ENCODE measurements around the gene EPGN.
A peak's percentile ranks its signal among the peaks of the same experiment; 100 is the strongest.

The EPGN gene, protein sequence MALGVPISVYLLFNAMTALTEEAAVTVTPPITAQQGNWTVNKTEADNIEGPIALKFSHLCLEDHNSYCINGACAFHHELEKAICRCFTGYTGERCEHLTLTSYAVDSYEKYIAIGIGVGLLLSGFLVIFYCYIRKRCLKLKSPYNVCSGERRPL

DNA sequence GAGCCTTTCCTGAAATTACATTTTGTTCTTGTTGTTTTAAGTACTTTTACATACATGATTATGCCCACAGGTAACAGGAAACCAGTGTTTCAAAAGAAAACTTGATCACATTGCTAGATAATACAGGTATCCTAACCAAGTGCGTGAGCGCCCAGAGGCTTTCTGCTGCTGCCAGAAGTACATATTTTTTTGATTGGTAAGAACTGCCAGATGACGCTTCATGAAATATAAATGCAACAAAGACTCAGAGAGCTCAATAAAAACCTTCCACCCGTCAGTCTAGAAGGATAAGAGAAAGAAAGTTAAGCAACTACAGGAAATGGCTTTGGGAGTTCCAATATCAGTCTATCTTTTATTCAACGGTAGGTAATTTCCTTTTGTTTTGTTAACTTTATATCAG is at the start of gene EPGN:
EPGN (plus strand) TSS at position 256 of the 400 bp plus-strand sequence; CDS start at position 320, 64 bp downstream.
- no peak for DNase-seq

GRCh38 chr4:74258963-74259362 is 49.3 kb upstream of the EPGN start:
- no peak for DNase-seq

DNA sequence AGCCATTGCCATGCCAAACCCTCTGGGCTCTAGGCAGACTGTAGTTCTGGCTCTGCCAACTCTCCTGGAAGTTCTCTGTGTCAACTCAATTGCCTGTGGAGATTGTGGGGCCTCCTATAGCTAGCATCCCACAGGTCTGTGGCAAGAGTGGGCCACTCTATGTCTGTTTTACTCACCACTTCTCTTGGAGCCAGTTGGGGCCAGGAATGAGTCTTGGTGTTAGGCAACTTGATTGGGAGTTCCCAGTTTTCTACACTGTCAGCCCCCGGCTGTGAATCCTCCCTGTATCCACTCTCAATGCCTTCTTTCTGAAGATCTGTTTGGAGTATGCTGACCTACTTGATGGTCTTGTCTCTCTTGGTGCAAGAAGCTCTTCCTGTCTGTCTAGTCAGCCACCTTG is 48.2 kb upstream of the EPGN start:
- DNase-seq: no peak

DNA sequence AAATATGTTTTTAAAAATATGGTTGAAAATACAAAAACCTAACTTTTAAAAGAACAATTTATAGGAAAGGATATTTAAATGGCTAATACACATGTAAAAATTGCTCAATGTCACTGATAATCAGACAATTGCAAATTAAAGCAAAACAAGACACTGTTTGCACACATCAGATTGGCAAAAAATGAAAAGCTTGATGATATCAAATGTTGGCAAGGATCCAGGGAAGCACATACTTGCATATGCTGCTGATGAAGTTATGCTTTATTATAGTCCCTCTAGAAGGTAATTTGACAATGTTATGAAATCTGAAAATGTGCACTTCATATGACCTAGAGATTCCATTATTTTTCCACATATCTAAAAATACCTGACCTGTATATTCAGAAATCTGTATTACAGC is 45.7 kb upstream of the EPGN start:
- no peak for DNase-seq

DNA sequence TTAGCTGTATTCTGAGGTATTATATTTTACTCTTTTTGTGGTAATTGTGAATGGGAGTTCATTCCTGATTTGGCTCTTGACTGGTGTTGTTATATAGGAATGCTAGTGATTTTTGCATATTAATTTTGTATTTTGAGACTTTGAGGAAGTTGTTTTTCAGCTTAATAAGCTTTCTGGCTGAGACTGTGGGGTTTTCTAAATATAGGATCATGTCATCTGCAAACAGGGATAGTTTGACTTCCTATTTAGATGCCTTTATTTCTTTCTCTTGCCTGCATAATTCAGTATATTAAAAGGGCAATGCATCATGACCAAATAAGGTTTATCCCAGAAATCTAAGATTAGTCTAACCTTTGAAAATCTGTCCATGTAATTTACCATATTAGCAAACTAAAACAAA is 44.7 kb upstream of the EPGN start:
- peak; percentile 14 for DNase-seq

DNA sequence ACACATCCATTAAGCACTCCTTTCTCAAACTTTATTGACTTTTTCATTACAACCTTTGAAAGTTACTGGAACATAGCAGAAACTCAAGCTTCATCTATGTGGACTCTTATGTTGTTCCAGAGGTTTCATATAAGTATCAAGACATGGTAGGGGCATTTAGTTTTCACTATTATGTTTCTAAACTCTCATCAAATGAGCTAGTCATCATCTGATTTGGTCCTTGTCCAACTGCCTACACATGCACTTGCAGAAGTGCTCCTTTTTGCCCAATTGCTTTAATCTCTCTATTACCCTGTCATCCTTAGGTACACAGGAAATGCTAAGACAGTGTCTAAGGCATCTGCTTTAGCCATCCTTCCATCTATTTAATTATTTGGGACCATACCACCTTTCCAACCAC is 42.2 kb upstream of the EPGN start:
- DNase-seq: peak; percentile 6

DNA sequence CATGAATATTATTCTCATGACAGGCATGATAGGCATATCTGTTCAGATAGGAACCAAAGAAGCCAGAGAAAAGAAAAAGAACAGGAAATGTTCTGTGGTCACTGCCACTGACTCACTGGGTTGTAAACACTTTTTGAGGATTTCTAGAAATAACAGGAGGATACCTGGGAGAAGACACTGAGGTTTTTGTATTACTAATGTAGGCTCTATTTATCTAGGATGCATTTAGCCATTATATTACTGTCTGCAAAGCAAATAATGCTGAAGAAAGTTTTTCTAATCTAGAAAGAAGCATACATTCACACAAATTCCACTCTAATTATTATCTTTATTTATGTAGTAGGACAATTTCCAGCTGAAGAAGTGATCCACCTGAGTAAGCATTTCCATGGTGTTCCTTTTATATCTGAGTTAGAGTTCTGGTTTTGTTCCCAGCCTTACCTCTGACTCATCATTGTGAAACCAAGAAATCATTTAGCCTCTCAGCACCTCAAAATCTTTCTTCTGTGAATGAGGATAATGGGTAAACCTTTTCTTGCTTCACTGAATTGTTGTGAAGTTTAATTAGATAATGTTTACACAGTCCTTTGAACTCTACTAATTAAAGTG is 40.2 kb upstream of the EPGN start:
- peak; percentile 23 for DNase-seq

GRCh38 chr4:74268643-74269042 is 39.6 kb upstream of the EPGN start:
- DNase-seq: no peak

DNA sequence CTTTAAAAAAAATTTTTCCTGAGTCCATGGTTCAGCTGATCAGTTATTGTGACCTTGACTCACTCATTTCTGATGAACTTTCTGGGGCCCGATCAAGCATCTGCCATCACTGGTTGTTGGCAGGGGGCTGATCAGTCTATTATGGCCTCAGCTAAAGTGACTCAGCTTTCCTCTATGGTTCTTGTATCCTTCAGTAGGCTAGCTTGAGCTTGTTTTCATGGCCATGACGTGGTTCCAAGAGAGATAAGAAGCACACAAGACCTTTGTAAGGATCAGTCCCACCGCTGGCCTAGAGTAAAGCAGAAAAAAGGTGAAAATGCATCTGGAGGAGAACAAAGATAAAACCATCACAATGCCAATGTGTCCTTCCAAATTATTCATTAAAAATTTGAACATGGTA is 29.8 kb upstream of the EPGN start:
- DNase-seq: no peak

GRCh38 chr4:74279716-74280115 is 28.6 kb upstream of the EPGN start:
- DNase-seq: no peak

DNA sequence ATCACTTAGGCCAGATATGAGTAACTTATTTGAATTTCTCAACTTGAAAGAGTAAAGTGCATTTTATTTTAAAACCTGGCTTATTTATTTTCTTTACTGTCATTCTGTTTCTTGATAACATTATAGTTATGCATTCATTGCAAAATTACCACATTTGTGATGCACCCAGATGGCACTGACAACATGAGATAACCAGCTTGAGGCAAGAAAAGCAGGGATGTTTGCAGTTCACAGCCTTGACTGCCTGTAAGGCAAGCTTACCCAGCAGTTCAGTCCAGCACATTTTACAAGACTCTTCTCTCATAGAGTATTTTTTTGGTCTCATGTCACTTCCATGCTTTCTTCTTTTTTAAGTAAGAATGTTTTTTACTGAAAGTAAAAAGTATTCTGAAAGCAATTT is 25.3 kb upstream of the EPGN start:
- DNase-seq: no peak

- DNase-seq: no peak
These were observed 24.7 kb upstream of the EPGN start for GRCh38 chr4:74283614-74284013.

- no peak for DNase-seq
These were observed 24.2 kb upstream of the EPGN start for GRCh38 chr4:74284053-74284452.

DNA sequence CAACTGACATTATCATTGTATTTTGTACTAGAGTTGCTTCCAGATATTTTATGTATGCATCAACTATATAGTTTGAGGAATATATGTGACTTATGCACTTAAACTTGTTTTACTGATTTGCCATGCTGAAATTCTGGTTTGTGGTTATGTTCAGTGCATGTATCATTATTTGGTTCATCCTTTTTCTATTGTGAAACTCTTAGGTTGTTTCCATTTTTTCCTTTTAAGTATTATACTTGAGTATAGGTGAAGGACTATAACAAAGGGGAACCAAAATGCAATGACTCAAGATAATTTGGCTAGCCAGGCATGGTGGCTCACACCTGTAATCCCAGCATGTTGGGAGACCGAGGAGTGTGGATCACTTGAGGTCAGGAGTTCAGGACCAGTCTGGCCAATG is 21.1 kb upstream of the EPGN start:
- DNase-seq: no peak

DNA sequence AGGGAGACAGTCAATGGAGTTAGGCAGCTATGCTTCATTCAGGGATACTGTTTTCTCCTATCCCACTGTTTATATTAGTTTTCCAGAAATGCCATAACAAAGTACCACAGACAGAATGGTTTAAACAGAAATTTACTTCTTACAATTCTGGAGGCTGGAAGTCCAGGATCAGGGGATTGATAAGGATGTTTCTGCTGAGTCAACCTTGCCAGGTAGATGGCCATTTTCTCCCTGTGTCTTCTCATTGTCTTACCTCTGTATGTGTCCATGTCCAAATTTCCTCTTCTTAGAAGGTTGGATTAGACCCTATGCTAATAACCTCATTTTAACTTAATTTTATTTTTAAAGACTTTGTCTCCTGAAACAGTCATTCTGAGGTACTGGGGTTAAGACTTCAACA is 20.5 kb upstream of the EPGN start:
- no peak for DNase-seq

DNA sequence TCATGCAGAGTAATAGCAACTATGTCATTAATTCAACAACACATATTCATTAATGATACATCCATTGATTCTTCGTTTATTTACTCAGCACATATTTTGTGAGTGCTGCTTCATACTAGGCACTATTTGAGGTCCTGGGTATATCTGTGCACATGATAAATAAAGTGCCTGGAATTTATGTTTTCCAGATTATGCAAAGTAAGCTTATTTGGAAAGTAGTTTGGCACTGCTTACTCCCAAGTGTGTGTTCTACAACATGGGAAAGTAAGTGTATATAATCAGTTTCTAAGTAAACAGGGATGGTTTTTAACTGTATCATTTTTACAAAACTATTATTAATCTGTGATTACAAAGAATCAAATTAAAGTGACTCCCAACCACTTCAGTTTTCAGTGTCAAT is 16.8 kb upstream of the EPGN start:
- no peak for DNase-seq

- no peak for DNase-seq
These were observed 16.0 kb upstream of the EPGN start for GRCh38 chr4:74292111-74292870.

GRCh38 chr4:74293558-74293957 is 14.7 kb upstream of the EPGN start:
- no peak for DNase-seq

GRCh38 chr4:74294681-74295080 is 13.6 kb upstream of the EPGN start:
- no peak for DNase-seq

GRCh38 chr4:74297539-74297938 is 10.7 kb upstream of the EPGN start:
- no peak for DNase-seq

- no peak for DNase-seq
These were observed 4.1 kb upstream of the EPGN start for GRCh38 chr4:74304095-74304625.

DNA sequence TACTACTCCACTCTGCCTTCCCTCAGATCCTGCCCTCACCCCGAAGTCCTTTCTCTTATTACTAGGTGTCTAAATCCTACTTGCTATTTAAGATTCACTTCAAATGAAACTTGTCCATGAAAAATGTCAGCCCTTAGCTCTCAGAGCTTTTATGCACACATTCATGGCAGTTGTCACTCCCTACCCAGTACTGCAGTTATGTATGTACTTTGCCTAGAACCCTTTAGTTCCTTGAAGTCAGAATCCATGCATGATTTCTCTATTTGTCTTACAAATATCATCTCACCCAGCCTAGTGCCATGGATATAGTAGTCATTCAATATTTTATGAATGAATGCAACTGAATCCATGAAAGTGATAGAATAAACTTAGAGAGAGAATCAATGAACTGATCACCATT is 3.3 kb upstream of the EPGN start:
- DNase-seq: no peak

DNA sequence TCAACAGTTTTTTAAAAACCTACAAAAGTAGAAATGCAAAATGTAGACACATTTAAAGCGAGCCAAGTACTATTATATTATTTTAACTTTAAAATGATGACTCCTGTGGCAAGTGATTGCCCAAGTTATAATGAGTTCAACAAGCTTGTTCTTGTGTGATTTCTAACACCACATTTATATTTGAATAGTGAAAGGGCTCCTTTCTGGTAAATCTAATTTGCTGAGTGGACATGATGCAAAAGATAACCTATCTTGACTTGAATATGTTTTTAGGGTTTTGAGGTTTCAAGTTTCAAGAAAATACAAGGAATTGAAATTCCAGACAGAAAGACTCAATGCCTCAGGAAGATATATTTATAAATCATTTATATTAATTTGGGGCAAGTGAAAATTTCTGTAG is 1.1 kb upstream of the EPGN start:
- no peak for DNase-seq

DNA sequence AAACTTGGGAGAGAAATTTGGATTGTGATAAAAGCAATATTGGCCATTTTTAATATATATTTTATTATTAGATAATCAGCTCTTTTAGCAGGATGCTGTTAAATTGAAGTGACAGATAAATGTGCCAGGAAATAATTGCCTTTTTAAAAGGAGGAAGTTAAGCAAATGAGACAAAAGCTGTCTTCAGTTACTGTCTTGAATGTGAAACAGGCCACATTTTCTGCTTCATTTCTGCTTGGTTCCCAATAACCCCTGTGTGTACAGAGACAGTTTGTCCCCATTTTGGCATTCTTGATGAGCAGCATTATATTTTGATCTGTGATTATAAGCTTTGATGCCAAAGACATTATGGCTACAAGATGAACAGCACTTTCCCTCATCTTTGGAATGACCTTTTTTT is 953 bp downstream of the EPGN start:
- DNase-seq: no peak
